Activated CD4-positive, alpha-beta T cell treated with anti-CD3 and anti-CD28 coated beads, Interleukin-2, amount 50 U/mL, for 24 hours (primary cell): Measurements from ENCODE around the gene SPSB4.
A peak's percentile ranks its signal among the peaks of the same experiment; 100 is the strongest.
"Not testable (repeated sequence)": the region's sequence is repeated elsewhere in the genome, so short reads cannot be mapped to it uniquely, and the experiment has no call there.

Experiments
- DNase-seq, 2 donors: peaks; one replicate each; pipeline ENCODE4 v3.0.0-alpha.2; 2020; ENCODE audit warnings: low read depth in 1 of 2, low spot score in 1 of 2

Gene SPSB4

DNA sequence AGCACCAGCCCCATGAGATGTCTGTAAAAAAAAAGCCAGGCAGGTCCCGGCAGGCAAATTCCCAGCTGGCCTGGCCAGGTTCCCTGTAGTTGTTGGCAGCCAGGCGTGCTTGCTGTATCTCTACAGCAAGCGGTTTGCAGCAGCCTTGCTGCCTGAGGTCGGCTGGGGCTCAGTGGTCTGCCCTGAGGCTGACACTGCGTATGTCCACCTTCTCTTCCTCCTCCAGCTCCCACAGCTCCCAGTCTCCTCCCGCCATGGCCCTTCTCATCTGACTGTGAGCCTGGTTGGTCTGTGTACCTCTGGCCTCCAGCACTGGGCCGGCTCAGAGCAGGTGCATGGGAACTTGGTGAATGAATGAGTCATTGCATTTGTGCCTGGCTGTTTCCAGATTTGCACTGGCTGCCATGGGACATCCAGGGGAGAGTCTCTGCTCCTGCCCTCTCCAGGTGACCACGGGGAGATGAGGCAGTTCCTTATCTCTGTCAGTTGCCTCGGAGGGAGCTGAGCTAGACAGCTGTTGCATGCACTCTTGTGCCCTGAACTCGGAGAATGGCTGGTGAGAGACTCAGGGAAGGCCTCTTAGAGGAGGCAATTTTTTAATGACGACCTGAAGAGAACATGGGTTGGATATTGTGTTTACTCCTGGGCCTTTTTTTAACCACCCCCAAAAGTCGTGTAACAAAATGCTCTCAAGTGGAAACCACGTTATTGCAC is 43.0 kb downstream of the SPSB4 start:
- no peak for DNase-seq

DNA sequence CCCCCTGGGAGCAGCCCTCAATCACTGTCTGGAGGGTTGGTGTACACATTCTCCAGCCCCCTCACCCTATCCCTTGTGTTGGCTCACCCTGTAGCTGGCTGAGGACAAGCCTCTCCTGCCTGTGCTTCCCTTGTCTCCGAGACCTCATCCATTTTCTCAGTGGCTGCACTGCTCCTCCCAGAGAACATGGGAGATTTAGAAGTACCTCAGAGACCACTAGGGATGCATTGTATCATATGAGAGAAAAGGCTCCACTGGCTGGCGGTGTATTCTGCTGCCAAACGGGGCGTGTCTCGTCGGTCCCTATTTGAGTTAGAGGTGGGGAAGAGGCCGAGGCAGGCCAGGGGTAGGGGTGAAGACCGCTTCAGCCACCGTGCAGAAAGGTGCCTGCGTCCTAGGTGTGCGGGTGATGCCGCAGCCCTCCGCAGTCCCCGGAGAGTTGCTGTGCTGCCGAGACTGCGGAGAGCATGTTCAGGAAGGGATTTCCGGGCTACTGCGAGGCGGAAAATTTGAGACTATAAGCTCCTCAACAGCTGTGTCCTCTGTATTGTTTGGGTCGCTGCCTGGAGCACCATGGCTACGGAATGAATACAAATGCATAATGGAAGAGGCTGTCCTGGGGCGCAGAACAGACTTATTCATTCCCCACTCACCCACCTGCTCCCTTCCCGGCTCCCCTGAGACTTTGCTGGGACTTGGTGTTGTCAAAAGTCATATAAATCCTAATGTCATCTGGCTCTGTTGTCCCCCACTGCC is 43.8 kb downstream of the SPSB4 start:
- DNase-seq: no peak

DNA sequence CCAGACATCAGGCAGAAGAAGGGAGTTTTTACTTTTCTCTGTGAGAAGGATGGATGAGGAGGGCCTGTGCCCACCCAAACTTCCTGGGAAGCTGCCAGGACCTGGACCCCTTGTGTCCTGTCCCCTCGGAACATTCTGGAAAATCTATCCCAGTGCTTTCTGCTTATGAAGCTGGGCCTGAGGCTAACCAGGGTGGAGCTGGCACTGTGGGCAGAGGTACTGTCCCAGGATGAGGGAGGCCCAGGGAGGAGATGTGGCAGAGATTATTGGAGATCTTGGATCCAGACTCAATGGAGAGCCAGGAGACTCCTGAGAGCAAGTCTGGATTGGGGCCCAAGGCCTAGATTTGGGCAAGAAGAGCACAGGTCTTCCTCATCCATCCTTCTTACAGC is 44.4 kb downstream of the SPSB4 start:
- no peak for DNase-seq

DNA sequence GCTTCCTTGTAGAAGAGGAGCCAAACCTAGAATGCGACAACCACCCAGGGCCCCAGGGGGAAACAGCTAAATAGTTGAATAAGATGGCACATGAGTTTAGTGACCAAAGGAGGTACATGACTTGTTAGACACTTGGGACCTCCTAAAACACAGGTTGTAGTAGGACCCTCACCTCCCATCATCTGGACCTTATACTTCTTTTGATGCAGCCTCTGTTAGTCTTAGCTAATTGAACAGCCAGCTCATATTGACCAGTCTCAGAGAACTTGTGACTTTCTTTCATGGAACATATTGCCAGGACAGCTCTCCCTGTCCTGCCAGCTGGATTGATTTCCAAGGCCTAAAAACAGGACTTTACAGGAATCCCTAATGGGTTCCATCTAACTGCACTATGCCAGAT is 45.0 kb downstream of the SPSB4 start:
- no peak for DNase-seq

DNA sequence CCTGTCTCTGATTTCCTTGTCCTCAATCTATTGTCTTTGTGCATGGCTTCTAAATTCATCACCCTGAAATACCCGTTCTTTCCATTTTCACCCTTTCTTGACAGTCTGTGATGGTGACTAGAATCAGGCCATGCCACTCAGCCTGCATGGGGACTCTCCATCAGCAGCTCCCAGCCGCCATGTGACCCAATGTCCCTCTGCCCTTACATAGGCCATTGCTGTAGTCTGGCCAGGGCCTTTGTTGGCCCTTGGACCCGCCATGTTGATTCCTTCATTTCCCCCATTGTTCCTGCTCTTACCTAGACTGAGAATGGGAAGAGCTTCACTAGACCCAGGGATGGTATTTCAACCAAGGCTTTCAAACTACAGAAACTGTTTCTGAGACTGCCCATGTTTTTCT is 45.8 kb downstream of the SPSB4 start:
- no peak for DNase-seq

DNA sequence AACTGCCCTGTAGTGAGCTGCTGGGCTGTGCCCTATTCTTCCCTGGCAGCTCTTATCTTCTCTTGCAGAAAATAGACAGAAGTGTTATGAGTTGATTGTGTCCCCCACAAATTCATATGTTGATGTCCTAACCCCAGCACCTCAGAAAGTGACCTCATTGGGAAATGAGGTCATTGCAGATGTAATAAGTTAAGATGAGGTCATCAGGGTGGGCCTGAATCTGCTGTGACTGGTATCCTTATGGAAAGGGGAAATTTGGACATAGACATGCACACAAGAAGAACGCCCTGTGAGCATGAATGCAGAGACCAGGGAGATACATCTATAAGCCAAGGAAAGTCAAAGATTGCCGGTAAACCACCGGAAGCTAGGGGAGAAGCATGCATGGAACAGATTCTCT is 49.0 kb downstream of the SPSB4 start:
- DNase-seq: no peak

DNA sequence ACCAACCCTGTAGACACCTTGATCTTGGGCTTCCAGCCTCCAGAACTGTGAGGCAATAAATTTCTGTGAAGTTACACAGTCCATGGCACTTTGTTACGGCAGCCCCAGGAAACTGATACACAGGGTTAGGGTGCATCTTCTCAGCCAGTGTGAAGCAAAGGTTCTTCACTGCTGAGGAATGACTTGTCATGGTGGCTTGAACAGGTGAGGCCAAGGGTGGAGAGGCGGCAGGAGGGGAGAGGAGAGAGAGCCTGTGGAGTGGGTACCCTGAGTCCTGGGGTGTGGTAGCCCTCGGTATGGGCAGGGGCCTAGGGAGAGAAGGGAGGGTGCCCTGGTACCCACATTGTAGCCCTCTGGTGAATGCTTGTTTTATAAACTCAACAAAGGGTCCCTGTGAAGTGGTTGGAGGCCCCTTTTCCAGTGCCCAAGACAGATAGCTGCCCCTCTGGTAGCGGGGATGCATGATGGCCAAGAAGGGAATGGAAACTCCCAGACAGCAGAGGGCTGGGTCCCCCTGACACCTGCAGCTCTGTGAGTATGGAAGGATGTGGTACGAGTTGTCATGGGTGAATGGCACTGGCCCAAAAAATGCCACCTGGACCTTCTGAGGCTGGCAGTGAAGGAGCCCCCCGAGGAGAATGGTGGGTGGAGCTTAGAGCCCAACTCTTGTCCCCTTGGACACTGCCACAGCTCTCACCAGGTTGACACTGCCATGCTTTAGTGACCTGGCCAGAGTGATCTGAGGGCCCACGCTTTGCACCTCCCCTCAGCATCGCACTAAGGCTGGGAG is 49.6 kb downstream of the SPSB4 start:
- no peak for DNase-seq

DNA sequence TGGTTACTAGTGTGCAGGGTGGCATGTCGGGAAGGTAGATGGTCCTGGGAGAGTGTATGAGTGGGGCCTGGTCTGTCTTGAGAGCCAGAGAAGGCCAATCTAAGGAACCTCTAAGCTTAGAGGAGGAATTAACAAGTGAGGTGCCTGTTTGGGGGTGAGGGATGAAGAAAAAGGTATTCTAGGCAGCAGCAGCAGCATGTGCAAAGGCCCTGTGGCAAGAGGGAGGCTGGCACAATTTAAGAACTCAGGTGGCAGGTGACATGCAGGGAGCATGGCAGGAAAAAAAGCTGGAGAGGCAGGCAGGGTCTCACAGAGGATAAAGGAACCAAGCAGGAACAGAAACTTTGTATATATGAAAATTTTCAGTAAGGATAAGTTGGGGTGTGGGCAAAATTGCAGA is 51.2 kb downstream of the SPSB4 start:
- no peak for DNase-seq

DNA sequence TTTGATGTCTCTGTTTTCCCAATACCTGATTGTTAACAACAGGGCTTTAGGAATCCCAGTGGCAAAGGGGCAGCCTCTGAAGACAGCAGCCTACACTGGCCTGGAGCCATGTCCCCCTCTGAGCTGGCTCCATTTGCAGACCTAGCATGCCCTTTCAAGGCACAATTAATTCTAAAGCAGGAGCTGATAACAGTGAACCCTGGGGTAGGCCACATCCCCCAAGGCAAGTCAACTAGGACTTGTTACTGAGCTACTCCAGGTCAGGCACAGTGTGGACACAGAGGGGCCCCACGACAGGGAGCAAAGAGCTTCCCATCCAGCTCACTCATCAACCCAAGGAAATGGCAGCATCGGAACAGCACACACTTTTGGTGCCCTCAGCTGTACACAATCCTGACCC is 51.9 kb downstream of the SPSB4 start:
- no peak for DNase-seq

DNA sequence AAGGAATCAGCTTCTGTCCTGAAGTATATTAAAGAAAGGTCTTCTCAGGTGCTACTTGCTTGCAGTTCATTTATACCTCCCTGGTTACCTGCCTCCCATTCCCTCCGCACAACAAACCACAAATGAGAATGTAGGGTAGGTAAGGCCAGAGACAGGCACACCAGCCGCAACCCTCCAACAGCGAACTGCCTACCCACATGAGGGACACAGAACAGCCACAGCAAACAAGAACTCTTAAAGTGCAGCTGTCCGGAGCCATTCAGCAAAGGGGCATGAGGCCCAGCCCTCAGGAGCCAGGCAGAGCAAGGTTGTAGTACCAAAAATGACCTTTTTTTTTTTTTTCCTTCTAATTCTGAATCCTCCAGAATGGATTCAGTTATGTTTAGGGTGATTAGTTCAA is 52.4 kb downstream of the SPSB4 start:
- DNase-seq: no peak

DNA sequence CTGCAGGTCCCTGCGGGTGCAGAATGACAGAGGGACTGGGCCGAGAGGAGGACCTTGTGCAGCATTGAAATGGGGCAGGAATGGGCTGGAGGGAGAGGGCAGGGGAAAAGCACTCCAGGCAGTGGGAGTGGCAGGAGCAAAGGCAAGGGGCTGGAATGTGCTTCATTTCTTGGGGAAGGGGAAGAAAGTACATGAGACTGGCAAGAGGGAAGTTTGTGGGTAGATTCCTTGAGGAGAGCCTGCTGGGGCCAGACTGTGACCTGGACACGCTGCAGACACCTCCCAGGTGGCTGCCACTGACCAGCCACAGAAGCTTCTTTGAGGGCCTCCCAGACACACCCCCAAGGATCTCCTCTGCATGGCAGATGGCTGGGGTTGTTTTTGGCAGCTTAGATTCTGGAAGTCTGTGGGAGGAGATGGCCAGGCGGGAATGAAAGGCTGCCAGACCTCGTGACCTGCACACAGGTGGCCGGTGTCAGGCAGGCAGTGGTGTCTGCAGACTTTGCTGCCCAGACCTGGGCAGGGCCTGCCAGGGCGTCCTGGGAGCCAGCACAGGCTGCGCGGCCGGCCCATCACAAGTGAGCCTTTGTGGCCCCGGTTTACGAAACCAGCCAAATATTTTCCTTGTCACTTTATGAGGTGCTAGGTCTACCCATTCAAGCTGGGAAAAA is 53.1 kb downstream of the SPSB4 start:
- DNase-seq: no peak

DNA sequence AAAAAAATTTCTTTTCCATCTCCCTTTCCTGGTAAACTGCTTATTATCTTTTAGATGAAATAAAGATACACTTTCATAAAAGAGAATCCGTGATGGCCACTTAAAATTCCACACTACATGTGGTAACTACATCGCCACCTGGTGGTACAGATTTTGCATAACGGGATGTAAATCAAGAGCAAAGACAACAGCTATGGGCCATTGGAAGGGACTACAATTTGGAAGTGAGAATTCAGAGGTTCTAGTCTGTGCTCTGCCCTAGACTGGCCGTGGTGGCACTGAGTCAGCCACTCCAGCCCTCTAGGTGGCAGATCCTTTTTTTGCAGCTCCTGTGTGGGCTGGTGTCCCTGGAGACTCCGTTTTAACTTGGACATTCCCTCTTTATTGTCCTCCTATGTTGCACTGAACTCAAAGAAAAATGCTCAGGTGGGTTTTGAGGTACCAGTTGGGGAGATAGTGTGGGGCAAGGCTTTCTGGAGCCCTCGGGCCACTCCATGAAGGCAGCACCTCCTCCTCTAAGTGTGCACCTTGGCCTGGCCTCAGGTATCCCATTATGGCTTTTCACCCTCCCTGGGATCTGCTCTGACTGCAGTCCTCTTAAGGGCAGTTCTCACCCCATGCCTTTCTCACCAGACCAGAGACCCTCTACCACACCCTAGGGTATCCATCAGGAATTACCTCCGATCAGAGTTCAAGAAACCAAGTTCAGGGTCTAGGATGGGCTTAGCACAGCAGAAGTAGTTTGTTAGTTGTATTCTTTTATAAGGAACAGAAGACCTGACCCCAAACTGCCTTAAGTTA is 54.9 kb downstream of the SPSB4 start:
- peak in 1 of 2 donors; percentile 63 for DNase-seq

DNA sequence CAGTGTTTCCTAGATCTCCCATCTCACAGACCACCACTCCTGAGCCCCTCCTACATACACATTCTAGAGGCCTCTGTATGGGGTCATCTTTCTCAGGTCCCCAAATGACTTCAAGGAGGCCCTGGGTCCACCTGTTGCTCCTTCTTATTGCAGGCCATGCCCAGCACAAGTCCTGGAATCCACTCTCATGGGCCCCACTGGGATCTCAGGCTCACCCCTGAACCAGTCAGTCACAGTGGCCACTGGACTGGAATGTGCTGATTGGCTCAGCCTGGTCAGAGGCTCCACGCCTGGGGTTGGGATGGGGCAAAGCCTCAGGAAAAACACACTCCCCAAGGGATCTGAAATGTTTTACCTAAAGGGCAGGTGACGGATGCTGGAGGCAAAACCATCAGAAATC is 55.7 kb downstream of the SPSB4 start:
- DNase-seq: no peak

DNA sequence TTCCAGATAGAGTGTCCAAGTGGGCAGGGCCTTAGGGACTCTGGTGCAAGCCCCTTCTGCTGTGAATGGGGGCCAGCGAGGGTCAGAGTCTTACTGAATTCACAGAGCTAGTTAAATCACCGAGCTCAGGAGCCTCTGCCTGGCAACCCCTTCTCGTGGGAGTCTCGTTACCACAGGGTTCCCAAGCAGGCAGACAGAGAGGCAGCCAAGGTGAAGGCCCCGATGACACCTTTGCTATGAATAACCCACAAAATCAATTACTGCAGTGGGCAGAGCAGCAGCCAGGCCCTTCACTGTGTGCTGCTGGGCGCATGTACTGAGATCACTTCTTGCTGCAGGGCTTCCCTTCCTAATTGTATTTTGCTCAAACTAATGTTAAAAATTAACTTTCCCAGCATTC is 56.9 kb downstream of the SPSB4 start:
- DNase-seq: no peak

DNA sequence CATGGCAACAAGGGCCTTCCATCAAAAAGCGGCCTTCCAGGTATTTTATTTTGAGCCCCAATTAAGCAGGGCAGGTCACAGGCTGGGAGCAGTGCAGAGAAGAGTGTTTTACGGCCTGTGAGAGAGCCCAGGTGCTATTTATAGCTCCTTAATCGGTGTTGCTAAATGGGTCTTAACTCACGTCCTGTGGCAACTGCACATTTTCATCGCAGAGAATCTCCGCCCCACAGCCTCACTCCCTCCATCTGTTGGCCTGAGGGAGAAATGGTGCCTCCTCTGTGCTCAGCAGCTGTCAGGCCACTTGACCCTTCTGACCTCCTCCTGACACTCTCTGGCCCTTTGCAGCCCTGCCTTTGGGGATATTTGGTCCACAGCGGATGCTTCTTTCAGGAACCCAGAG is 58.6 kb downstream of the SPSB4 start:
- no peak for DNase-seq

DNA sequence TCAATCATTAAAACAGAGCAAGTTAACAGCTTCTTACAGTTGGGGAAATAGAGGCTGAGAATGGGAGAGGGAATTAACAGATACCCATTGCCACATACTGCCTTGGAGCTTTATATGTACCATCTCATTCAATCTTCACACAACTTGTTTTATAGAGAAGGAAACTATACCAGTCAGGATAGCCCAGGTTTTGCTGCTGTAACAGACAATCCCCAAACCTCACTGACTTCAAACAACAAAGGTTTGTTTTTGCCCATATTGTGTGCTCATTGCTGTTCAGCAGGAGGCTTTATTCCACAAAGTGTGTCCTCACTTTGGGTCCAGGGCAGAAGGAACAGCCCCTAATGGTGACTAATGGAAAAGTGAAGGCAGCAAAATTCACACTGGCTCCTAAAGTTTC is 59.2 kb downstream of the SPSB4 start:
- no peak for DNase-seq

DNA sequence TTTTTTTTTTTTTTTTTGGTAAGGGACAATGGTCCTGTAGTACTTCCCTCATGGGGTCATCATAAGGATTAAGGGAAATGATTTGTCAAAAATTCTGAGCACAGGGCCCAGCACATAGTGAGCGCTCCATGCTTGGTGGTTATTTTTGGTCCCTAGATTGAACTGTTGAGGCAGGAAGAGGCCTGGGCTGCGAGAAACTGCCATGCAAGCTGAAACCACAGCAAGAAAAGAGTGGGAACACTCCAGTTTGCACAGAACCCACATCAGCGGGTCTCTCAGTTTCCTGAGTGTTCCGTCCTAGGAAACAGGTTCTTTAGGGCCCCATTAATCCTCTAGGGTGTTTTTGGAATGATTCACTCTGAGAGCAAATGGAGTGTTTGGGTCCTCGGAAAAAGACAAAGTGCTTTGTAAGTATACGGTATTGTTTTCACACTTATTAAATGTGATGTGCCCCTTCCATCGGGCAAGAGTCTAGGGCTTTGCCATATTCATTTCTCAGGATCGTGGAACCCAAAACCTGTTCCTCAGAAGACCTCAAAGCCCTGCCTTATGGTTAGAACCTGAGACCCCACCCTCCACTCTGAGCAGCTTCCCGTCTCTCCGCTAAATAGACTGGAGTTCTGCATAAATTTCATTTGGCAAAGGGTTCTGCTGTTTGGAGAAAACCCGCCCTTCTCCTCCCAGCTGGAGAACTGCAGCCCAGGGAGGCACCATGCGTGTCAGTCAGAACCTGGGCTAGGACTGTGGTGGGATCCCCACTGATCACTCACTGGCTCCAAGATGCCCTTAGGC is 60.4 kb downstream of the SPSB4 start:
- no peak for DNase-seq

DNA sequence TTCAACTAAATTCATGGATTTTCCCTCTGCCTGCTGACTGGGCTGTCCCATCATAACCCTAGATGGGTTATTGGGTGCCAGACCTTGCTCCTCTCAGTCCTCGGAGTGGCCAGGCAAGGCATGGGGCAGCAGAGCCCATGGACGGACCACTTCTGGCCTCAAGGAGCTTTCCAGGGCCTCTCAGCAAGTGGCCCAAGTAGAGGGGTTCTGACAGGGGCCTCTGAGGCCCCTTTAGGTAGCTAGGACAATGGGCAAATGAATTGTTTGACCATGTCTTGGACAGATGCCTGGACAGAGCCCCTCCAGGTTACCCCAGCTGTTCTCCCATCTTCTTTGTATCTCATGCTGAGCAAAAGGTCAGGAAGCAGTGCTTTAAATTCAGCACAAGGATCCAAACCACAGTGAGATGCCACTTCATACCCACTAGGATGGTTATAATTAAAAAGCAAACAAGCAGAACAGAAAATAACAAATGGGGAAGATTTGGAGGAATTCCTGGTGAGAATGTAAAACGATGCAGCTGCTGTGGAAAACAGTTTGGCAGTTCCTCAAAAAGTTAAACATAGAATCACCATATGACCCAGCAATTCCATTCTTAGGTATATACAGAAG is 61.6 kb downstream of the SPSB4 start:
- no peak for DNase-seq

DNA sequence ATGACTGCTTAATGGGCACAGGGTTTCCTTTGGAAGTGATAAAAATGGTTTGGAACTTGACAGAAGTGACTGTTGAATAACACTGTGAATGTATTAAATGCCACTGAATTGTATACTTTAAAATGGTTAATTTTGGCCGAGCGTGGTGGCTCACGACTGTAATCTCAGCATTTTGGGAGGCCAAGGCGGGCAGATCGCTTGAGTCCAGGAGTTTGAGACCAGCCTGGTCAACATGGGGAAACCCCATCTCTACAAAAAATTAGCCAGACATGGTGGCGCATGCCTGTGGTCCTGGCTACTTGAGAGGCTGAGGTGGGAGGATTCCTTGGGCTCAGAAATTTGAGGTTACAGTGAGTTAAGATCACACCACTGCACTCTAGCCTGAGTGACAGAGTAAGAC is 62.5 kb downstream of the SPSB4 start:
- not testable (repeated sequence) for DNase-seq
